ENCODE results near the gene LRMDA.

- TF ChIP-seq ZNF274 (IDR thresholded peaks at IDR 0.05; ENCODE audit: borderline replicate concordance, extremely low read depth, low read length) (no peak), JUND (IDR thresholded peaks at IDR 0.05; ENCODE audit: low read length) (no peak), EZH2 (IDR thresholded peaks at IDR 0.05; ENCODE audit: low read depth, low read length, severe bottlenecking) (no peak), POLR2A (IDR thresholded peaks at IDR 0.05; ENCODE audit: control extremely low read depth in 1 of 2, low read depth in 2 of 2, low read length in 2 of 2) (no peak), ATF3 (IDR thresholded peaks at IDR 0.05; ENCODE audit: insufficient read depth, low read depth, low read length) (no peak), TAF1 (IDR thresholded peaks at IDR 0.05; ENCODE audit: low read depth, low read length) (no peak), CEBPB (IDR thresholded peaks at IDR 0.05; ENCODE audit: low read depth, low read length) (no peak), CHD2 (IDR thresholded peaks at IDR 0.05; ENCODE audit: low read length) (no peak)
Measured at GRCh38 chr10:75540981-75541380, 109.6 kb downstream of the LRMDA start.
